ENCODE data around the gene FAM118A. TPM values are rescaled to one million over a fixed set of nuclear protein-coding genes. Genes with fewer than 3 reads are reported as not detected.
"Not testable (repeated sequence)": the region's sequence is repeated elsewhere in the genome, so short reads cannot be mapped to it uniquely, and the experiment has no call there.

The FAM118A gene
- total RNA-seq, 1 donor from 2014 or later: 58.9 TPM

DNA sequence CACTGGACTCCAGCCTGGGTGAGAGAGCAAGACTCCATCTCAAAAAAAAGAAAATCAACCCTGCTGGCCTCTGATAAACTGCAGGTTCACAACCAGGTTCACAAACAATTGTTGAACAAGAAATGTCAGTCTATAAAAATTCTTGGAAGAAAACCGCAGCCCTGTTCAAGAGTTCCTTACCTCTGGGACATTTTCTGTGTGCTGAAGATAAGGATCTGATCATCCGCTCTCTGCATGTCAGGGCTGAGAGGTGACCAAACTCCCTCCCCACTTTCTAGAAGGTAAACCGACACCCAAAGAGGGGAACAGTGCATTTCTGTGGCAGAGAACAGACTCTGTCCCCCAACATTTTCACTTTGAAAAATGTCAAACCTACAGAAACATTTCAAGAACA, 29.1 kb upstream of the FAM118A start:
- no peak for DNase-seq (ENCODE audit: extremely low read depth, low read depth, low spot score)

DNA sequence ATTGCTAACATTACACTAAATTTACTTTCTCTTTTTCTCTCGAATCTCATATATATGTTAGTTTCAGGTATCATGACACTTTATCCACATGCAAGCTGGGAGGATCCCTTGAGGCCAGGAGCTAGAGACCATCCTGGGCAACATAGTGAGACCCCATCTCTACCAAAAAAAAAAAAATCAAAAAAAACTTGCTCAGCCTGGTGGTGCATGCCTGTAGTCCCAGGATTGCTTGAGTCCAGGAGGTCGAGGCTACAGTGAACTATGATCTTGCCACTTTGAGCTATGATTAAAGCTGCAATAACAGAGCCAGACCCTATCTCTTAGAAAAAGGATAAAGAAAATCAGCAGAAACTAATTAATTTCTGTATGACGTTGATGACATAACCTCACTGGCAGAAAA, 28.7 kb upstream of the FAM118A start:
- DNase-seq (ENCODE audit: extremely low read depth, low read depth, low spot score): no peak

DNA sequence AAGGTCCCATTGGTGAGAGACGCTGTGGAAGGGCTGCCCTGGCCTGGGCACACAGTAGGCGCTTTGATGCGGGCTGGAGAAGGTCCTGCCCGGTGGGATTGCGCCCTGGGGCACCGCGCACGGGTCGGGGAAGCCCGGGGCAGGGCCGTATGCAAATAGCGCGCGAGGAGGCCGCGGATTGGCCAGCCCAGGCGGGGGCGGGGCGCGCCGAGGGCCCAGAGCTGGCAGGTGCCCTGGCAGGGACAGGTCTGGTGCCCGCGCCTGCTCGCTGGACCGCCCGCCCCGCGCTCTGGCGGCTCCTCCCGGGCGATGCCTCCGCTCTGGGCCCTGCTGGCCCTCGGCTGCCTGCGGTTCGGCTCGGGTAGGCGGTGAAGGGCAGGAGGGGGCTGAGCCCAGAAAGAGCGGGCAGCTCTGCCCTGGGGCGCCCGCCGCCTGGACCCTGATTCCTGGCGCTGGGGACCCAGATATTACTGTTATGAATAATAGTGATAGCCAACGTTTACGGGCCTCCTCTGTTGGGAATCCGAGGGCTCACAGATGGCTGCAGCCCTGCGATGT, 24.9 kb upstream of the FAM118A start, which contains the start of gene UPK3A:
Gene UPK3A (plus strand): TSS at position 245 of the 558 bp plus-strand sequence. CDS start 65 bp downstream, at position 310.
- no peak for DNase-seq (ENCODE audit: extremely low read depth, low read depth, low spot score)

DNA sequence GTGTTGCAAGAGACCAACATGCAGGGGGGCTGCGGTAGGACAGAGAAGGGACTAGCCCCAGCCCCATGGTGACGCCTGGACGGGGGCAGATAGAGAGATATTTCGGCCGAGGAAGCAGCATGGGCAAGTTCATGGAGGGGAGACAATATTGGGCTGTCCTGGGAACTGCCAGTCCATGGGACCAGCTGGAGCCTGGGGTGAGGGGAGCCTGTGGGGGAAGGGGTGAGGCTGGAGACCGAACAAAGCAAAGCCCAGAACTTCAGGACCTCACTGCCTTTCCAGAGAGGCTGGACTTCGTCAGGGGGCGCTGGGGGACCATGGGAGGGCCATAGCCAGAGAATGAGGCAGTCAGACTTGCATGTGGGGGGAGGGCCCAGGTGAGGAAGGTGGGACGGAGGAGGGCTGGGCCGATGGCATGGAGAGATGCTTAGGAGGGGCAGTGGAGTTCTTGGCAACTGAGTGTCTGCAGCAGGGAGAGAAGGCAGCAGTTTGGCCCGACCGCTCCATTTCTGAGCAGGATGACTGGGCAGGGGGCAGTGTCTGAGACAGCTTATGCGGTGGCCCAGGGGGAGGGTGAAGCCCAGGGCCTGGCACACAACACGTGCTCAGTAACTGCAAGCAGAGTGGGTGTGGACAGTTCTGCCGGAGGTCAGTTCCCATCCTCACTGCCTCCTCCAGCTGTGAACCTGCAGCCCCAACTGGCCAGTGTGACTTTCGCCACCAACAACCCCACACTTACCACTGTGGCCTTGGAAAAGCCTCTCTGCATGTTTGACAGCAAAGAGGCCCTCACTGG, 24.3 kb upstream of the FAM118A start:
- DNase-seq (ENCODE audit: extremely low read depth, low read depth, low spot score): no peak

DNA sequence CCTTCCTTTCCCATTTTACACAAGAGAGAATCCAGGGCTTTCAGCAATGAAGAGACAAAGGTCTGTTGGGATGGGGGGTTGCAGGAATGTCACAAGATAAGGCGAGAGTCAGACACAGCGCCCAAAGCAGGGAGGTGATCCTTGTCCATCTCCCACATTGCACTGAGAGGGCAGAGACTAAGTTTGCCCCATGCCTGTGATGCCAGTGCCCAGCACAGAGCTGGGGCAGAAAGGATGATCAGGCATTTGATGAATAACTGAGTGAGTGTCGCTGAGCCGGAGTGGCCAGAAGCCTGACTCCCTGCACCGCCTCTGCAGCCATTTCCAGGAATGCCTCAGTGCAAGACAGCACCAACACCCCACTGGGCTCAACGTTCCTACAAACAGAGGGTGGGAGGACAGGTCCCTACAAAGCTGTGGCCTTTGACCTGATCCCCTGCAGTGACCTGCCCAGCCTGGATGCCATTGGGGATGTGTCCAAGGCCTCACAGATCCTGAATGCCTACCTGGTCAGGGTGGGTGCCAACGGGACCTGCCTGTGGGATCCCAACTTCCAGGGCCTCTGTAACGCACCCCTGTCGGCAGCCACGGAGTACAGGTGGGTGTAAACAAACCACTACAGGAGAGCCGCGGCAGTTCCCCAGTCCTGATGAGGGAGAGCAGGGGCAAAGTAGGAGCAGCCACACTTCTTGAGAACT, 22.7 kb upstream of the FAM118A start:
- DNase-seq (ENCODE audit: extremely low read depth, low read depth, low spot score): no peak

DNA sequence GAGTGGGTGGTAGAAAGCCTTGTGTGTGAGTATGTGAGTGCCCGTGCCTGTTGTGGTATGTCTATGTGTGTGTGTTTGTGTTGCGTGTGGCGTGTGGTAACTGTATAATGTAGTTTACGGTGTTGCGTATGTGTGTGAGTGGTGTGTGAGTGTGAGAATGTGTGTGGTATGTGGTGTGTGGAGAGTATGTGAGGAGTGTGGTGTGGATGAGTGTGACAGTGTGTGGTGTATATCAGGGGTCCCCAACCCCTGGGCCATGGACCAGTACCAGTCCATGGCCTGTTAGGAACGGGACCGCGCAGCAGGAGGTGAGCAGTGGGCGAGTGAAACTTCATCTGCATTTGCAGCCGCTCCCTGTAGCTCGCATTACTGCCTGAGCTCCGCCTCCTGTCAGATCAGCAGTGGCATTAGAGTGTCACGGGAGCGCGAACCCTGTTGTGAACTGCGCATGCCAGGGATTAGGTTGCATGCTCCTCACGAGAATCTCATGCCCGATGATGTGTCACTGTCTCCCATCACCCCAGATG, 19.3 kb upstream of the FAM118A start:
- DNase-seq (ENCODE audit: extremely low read depth, low read depth, low spot score): no peak

DNA sequence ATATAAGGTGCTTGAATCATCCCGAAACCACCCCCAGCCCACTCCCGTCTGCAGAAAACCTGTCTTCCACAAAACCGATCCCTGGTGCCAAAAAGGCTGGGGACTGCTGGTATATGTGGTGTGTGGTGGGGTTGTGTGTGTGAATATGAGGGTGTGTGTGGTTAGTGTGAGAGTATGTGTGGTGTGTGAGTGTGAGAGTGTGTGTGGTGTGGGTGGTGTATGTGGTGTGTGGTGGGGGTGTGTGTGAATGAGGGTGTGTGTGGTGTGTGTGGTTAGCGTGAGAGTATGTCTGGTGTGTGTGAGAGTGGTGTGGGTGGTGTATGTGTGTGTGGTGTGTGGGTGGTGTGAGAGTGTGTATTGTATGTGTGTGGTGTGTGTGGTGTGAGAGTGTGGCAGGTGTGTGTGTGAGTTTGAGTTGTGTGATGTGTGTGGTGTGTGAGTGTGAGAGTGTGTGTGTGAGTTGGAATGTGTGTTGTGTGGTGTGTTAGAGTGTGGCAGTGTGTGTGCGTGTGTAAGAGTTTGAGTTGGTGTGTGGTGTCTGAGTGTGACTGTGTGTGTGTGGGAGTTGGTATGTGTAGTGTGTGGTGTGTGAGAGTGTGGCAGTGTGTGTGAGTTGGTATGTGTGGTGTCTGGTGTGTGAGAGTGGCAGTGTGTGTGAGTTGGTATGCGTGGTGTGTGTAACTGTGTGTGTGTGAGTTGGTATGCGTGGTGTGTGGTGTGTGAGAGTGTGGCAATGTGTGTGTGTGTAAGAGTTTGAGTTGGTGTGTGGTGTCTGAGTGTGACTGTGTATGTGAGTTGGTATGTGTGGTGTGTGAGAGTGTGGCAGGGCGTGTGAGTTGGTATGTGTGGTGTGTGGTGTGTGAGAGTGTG, 18.4 kb upstream of the FAM118A start:
- no peak for DNase-seq (ENCODE audit: extremely low read depth, low read depth, low spot score)

DNA sequence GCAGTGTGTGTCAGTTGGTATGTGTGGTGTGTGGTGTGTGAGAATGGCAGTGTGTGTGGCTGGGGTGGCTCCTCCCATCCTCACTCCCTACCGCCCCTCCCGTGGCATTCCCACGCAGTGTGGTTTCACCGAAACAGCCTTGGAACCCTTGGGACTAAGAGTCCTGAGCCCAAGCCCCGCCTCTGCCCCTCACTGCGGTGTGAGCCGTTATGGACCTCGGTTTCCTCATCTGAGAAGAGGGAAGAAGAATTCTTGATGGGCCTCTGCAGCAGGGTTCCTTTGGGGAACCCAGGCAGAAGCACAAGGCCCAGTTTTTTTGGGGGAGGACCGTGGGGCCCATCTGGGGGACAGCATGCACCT, 17.8 kb upstream of the FAM118A start:
- DNase-seq (ENCODE audit: extremely low read depth, low read depth, low spot score): no peak

DNA sequence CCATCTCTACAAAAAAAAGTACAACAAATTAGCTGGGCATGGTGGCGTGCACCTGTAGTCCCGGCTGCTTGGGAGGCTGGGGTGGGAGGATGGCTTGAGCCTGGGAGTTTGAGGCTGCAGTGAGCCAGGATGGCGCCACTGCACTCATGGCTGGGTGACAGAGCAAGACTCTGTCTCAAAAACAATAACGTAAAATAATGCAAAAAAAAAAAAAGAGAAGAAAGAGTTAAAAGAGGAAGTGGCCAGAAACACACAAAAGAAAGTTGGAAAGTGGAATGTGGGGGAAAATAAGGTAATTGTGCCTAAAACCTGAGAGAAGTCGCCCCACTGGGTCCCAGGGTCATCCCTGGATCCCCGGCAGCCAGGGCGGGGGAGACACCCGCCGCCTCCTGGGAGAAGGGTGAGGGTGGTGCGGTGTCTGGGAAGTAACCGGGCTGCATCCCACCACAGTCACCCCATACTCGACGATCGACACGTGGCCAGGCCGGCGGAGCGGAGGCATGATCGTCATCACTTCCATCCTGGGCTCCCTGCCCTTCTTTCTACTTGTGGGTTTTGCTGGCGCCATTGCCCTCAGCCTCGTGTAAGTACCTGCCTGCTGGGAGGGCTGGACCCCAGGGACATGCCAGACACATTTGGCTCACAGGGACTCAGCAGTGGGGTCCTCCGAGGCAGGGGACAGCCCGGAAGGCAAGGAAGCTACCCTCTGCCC, 16.8 kb upstream of the FAM118A start:
- DNase-seq (ENCODE audit: extremely low read depth, low read depth, low spot score): no peak

DNA sequence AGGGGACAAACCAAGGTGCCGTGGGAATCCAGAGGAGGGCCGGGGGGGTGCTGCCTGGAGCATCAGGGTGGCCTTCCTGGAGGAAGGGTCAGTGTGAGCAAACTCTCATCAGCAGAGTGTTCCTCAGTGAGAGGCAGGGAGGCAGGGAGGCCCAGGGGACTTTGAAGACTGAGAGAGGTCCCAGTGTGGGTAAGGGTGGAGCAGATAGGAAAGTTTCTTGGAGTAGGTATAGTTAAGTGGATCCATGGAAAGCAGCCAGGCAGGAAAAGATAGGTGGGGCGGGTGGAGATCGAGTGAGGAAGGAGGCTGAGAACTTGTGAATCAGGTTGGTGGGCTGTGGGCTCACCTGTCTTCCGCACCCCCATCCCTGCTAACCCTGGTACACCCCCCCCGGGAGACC, 15.7 kb upstream of the FAM118A start:
- no peak for DNase-seq (ENCODE audit: extremely low read depth, low read depth, low spot score)

DNA sequence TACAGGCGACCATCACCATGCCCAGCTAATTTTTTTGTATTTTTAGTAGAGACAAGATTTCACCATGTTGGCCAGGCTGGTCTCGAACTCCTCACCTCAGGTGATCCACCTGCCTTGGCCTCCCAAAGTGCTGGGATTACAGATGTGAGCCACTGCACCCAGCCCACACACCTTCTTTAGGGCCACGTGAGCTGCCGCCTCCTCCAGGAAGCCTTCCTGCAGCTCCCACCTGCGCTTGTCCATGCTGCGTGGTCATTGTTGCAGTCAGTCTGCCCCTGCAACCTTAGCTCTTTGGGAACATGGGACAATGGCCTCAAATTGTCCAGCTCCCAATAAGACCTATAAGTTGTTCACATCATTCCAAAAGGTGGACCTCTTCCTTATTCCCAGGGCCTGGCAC, 14.7 kb upstream of the FAM118A start:
- DNase-seq (ENCODE audit: extremely low read depth, low read depth, low spot score): not testable (repeated sequence)

DNA sequence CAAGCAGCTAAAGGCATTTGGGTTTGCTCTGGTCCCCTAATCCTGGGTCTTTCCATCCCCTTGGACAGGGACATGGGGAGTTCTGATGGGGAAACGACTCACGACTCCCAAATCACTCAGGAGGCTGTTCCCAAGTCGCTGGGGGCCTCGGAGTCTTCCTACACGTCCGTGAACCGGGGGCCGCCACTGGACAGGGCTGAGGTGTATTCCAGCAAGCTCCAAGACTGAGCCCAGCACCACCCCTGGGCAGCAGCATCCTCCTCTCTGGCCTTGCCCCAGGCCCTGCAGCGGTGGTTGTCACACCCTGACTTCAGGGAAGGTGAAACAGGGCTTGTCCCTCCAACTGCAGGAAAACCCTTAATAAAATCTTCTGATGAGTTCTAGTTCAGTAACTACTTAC, 14.2 kb upstream of the FAM118A start:
- DNase-seq (ENCODE audit: extremely low read depth, low read depth, low spot score): no peak

DNA sequence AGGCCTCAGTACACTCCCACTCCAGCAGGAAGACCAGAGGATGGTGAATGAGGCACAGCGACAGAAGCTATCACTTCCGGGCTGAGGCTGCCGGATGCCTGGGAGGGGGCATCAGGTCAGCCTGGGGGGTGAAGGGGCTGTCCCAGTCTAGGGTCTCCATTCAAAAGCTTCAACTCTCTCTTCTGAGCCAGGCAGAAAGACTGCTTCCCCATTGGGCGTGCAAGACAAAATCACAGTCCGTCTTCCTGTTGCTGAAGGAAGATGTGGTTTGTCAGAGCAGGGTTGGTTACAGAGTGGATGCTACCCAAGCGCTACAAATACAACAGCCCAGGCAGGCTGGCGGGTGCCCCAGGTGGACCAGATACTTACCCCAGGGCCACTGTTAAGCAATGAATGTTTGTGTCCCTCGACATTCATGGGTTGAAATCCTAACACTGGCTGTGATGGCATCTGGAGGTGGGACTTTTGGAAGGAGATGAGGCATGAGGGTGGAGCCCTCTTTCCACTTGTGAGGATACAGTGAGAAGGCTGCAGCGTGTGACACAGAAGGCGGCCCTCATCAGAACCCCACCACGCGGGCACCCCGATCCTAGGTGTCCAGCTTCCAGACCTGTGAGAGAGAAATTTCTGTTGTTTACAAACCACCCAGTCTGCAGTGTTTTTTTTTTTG, 13.0 kb upstream of the FAM118A start:
- no peak for DNase-seq (ENCODE audit: extremely low read depth, low read depth, low spot score)

DNA sequence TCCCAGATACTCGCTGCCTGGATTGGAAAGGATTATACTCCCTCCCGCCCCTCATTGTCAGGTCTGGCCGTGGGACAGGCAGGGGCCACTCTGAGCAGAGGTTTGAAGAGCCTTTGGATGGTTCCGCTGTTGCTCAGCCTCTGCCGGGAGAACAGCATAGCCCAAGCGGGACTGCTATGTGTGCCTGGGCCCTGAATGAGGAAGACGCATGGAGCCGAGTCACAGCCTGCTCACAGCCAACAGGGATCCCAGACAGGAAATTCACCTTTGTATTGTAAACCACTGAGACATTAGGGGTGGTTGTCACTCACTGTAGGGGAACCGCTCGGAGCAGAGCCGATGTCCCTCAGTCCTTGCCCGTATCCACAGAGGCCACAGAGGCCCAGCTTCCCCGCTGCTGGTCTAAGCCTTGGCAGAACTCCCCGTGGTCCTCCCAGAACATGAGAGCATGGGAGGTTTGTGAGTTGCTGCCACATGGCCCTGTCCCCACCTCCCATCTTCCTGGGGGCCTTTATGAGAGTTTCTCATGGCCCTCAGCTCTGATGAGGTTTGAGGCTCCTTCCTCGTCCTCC, 10.7 kb upstream of the FAM118A start:
- DNase-seq (ENCODE audit: extremely low read depth, low read depth, low spot score): no peak

DNA sequence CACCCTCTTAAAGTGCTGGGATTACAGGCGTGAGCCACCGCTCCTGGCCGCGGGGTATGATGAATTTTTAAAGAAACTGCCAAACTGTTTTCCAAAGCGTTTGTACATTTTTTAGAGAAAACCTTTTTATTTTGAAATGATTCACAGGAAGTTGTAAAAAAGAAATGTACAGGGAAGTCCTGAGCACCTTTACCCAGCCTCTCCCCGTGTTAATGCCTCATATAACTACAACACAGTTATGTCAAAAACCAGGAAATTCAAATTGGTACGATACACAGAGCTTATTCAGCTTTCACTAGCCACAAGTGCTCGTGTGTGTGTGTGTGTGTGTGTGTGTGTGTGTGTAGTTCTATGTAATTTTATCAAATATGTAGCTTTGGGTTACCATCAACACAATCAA, 7.0 kb upstream of the FAM118A start:
- no peak for DNase-seq (ENCODE audit: extremely low read depth, low read depth, low spot score)

DNA sequence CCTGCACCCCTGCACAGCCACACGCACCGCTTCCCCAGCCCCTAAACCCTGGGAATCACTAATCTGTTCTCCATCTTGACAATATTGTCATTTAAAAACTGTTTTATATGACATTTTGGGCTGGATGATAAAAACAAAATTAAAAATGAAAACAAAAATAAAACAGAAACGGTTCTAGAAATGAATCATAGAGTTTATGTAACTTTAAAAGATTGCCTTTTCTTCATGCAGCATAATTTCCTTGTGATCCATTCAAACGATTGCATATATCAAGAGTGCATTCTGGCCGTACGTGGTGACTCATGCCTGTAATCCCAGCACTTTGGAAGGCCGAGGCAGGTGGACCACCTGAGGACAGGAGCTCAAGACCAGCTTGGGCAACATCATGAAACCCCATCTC, 6.6 kb upstream of the FAM118A start:
- DNase-seq (ENCODE audit: extremely low read depth, low read depth, low spot score): no peak

DNA sequence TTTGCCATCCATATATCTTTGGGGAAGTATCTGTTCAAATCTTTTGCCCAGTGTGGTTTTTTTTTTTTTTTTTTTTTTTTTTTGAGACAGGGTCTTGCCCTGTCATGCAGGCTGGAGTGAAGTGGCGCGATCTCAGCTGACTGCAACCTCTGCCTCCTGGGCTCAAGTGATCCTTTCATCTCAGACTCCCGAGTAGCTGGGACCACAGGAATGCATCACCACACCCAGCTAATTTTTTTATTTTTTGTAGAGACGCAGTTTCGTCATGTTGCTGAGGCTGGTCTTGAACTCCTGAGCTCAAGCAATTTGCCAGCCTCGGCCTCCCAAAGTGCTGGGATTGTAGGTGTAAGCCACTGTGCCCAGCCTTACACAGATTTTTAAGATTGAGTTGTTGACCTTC, 4.8 kb upstream of the FAM118A start:
- DNase-seq (ENCODE audit: extremely low read depth, low read depth, low spot score): no peak

DNA sequence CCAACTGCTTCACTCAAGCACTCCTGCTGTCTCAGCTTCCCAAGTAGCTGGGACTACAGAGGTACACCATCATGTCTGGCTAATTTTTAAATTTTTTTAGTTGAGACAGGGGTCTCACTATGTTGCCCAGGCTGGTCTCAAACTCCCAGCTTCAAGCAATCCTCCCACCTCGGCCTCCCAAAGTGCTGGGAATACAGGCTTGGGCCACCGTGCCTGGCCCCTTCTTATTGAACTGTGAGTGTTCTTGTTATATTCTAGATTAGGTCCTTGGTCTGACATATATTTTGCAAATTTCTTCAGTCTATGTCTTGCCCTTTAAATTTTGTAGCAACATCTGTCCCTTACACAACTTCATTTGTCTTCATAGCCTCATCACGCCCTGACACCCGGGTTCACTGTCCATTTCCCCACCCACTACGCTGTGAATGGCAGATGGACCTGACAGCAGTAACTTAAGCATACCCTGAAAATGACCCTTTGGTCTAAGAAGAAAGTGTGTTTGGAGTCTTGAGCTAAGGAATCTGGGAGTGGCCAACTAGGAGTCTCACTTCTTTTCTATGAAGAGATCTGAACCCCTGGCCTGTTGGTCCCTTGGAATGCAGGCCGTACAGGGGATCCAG, 4.2 kb upstream of the FAM118A start:
- no peak for DNase-seq (ENCODE audit: extremely low read depth, low read depth, low spot score)

DNA sequence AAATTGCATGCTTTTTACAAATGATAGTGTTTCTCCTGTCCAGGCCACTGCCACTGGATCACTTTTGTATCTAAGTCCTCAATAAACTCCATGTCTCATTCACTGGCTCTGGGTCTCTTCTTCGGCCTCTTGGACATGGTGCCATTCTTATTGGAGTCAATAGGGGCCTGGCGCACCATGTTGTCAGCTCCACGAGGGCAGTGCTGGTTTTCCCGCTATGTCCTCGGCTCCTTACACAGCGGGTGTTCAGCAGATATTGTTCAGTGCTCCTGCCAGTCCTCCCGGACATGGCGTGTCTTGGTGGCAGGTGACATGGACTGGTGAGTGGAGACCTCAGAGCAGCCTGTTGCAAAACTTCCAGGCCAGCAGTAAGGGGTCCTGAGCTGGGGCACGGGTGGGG, 3.6 kb upstream of the FAM118A start:
- DNase-seq (ENCODE audit: extremely low read depth, low read depth, low spot score): no peak
